Mononuclear cell (primary cell): Measurements from ENCODE around the gene ITPR1. TPM values are rescaled to one million over a fixed set of nuclear protein-coding genes. Genes with fewer than 3 reads are reported as not detected.

Experiments
- H3K27me3 ChIP-seq: 2 replicates; pipeline ENCODE4 v1.6.0; 2011; ENCODE audit warnings: low read length, control low read depth; ENCODE audit not compliant: insufficient read depth
- H3K4me1 ChIP-seq: 2 replicates; pipeline ENCODE4 v1.5.1; 2011; ENCODE audit warnings: mild to moderate bottlenecking, low read length, control low read depth; ENCODE audit not compliant: insufficient read depth
- H3K4me3 ChIP-seq: 2 replicates; pipeline ENCODE4 v1.5.1; 2011; ENCODE audit warnings: mild to moderate bottlenecking, low read length, moderate library complexity
- H3K9me3 ChIP-seq: 2 replicates; pipeline ENCODE4 v1.5.1; 2011; ENCODE audit warnings: low read depth, mild to moderate bottlenecking, control low read depth, low read length
- total RNA-seq: library from RNA; depleted of rRNA; stranded (reverse); fragments of >200 nt; gene quantifications from one replicate; pipeline ENCODE4 v1.2.3, GENCODE V29; 2012

The ITPR1 gene
- total RNA-seq, 1 donor: 116 TPM

GRCh38 chr3:4629095-4630007, 136.2 kb downstream of the ITPR1 start:
- no peaks in the 10 kb centered on the region for H3K27me3 ChIP-seq
- peaks cover 4% of the 10 kb centered on the region for H3K4me1 ChIP-seq
- H3K4me3 ChIP-seq: no peak overlapping the region
- no peaks in the 10 kb centered on the region for H3K9me3 ChIP-seq

- Histone ChIP-seq H3K27me3 (no peaks in the 10 kb centered on the region), H3K9me3 (no peaks in the 10 kb centered on the region), H3K4me3 (no peak overlapping the region), H3K4me1 (peaks cover 4% of the 10 kb centered on the region)
Observed at GRCh38 chr3:4633078-4634004, 140.2 kb downstream of the ITPR1 start.

- H3K4me3 ChIP-seq: no peak overlapping the region
Observed at GRCh38 chr3:4634894-4635293, 141.7 kb downstream of the ITPR1 start.

GRCh38 chr3:4637265-4637664, 144.1 kb downstream of the ITPR1 start:
- no peak overlapping the region for H3K4me3 ChIP-seq
- no peaks in the 10 kb centered on the region for H3K27me3 ChIP-seq
- no peaks in the 10 kb centered on the region for H3K4me1 ChIP-seq
- H3K9me3 ChIP-seq: no peaks in the 10 kb centered on the region

More at GRCh38 chr3:4634894-4635293, 141.7 kb downstream of the ITPR1 start:
- no peaks in the 10 kb centered on the region for H3K27me3 ChIP-seq
- H3K4me1 ChIP-seq: no peaks in the 10 kb centered on the region
- no peaks in the 10 kb centered on the region for H3K9me3 ChIP-seq

- no peaks in the 10 kb centered on the region for H3K4me1 ChIP-seq
- H3K4me3 ChIP-seq: no peak overlapping the region
- H3K27me3 ChIP-seq: no peaks in the 10 kb centered on the region
- no peaks in the 10 kb centered on the region for H3K9me3 ChIP-seq
Observed at GRCh38 chr3:4641863-4642563, 148.9 kb downstream of the ITPR1 start.

GRCh38 chr3:4642611-4643010, 149.5 kb downstream of the ITPR1 start:
- Histone ChIP-seq H3K9me3 (no peaks in the 10 kb centered on the region), H3K27me3 (no peaks in the 10 kb centered on the region), H3K4me3 (no peak overlapping the region), H3K4me1 (no peaks in the 10 kb centered on the region)

GRCh38 chr3:4643904-4644547, 150.9 kb downstream of the ITPR1 start:
- Histone ChIP-seq H3K4me1 (no peaks in the 10 kb centered on the region), H3K4me3 (no peak overlapping the region), H3K9me3 (no peaks in the 10 kb centered on the region), H3K27me3 (no peaks in the 10 kb centered on the region)

- no peaks in the 10 kb centered on the region for H3K4me1 ChIP-seq
- no peaks in the 10 kb centered on the region for H3K9me3 ChIP-seq
- no peak overlapping the region for H3K4me3 ChIP-seq
- H3K27me3 ChIP-seq: no peaks in the 10 kb centered on the region
Observed at GRCh38 chr3:4644951-4645350, 151.8 kb downstream of the ITPR1 start.

- H3K4me3 ChIP-seq: no peak overlapping the region
Observed at GRCh38 chr3:4645468-4645867, 152.3 kb downstream of the ITPR1 start.

GRCh38 chr3:4647411-4647810, 154.3 kb downstream of the ITPR1 start:
- Histone ChIP-seq H3K4me1 (no peaks in the 10 kb centered on the region), H3K27me3 (no peaks in the 10 kb centered on the region), H3K4me3 (no peak overlapping the region), H3K9me3 (no peaks in the 10 kb centered on the region)

More at GRCh38 chr3:4645468-4645867, 152.3 kb downstream of the ITPR1 start:
- H3K4me1 ChIP-seq: no peaks in the 10 kb centered on the region
- no peaks in the 10 kb centered on the region for H3K27me3 ChIP-seq
- no peaks in the 10 kb centered on the region for H3K9me3 ChIP-seq

GRCh38 chr3:4655145-4656045, 162.2 kb downstream of the ITPR1 start:
- Histone ChIP-seq H3K4me3 (no peak overlapping the region), H3K9me3 (no peaks in the 10 kb centered on the region), H3K4me1 (no peaks in the 10 kb centered on the region), H3K27me3 (no peaks in the 10 kb centered on the region)

GRCh38 chr3:4656059-4656458, 162.9 kb downstream of the ITPR1 start:
- no peaks in the 10 kb centered on the region for H3K9me3 ChIP-seq
- no peaks in the 10 kb centered on the region for H3K4me1 ChIP-seq
- H3K27me3 ChIP-seq: no peaks in the 10 kb centered on the region
- H3K4me3 ChIP-seq: no peak overlapping the region

- no peaks in the 10 kb centered on the region for H3K9me3 ChIP-seq
- no peak overlapping the region for H3K4me3 ChIP-seq
- no peaks in the 10 kb centered on the region for H3K4me1 ChIP-seq
- no peaks in the 10 kb centered on the region for H3K27me3 ChIP-seq
Observed at GRCh38 chr3:4656626-4657328, 163.6 kb downstream of the ITPR1 start.
